SK-N-MC (cell line): Measurements from ENCODE around the gene FAM111B.
"Not testable (repeated sequence)": the region's sequence is repeated elsewhere in the genome, so short reads cannot be mapped to it uniquely, and the experiment has no call there.

Experiments
- DNase-seq: peaks from one replicate; pipeline ENCODE4 v3.0.0-alpha.2; 2011; ENCODE audit warnings: low read depth, low spot score
- H3K27ac ChIP-seq: fragments of 200-600 bp; sonication (generic); 2 replicates; pipeline ENCODE4 v1.5.1; 2016; ENCODE audit warnings: mixed run types
- H3K36me3 ChIP-seq: fragments of 200-600 bp; sonication (generic); 2 replicates; pipeline ENCODE4 v1.6.1; 2017; ENCODE audit warnings: antibody characterized with exemption, low read length, mixed read lengths; ENCODE audit not compliant: insufficient read depth
- H3K4me3 ChIP-seq: fragments of 200-600 bp; sonication (generic); 2 replicates; pipeline ENCODE4 v1.5.1; 2016
- H3K9ac ChIP-seq: fragments of 200-600 bp; sonication (generic); 2 replicates; pipeline ENCODE4 v1.8.0; 2017; ENCODE audit warnings: mixed run types, mixed read lengths; ENCODE audit not compliant: insufficient read length
- H3K9me3 ChIP-seq: fragments of 200-600 bp; sonication (generic); 2 replicates; pipeline ENCODE4 v1.6.1; 2017; ENCODE audit warnings: low read depth, mild to moderate bottlenecking, antibody characterized with exemption, low read length, moderate library complexity, mixed read lengths
- EZH2 ChIP-seq: fragments of 200-600 bp; sonication (generic); IDR thresholded peaks from one replicate; pipeline ENCODE4 v1.6.1; 2017; ENCODE audit warnings: antibody characterized with exemption
- FOXP2 ChIP-seq: optimal IDR thresholded peaks from 2 replicates; pipeline ENCODE3; 2011; ENCODE audit warnings: mild to moderate bottlenecking, moderate library complexity; ENCODE audit not compliant: insufficient read depth; ENCODE audit errors: extremely low read length, control extremely low read depth
- POLR2AphosphoS5 ChIP-seq: IDR thresholded peaks from 2 replicates; pipeline ENCODE4 v1.6.1; 2012; ENCODE audit warnings: mild to moderate bottlenecking, low read depth, low read length, borderline replicate concordance

FAM111B gene

DNA sequence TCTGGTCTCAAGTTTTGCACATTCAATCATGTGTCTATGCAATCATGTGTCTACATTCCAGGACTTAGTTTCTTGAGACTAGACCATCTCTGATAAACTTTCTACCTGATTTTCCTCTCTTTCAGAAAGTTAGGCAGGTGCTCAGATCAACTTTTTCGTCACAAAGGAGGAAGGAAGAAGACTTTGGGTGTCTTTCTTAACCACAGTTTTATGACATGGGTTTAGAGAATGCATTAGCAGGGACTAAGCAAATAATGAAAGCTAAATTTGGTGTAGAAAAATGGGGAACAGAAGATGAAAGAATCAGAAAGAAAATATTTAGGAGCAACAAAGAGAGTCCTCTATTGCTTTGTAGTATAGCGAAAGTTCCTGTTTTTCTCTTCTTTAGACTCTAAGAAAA is 28.6 kb upstream of the FAM111B start:
- no peak overlapping the region for H3K9ac ChIP-seq
- TF ChIP-seq POLR2AphosphoS5 (no peak), EZH2 (no peak), FOXP2 (no peak)
- no peak overlapping the region for H3K4me3 ChIP-seq
- no peak overlapping the region for H3K27ac ChIP-seq
- no peak for DNase-seq
- H3K36me3 ChIP-seq: no peaks in the 10 kb centered on the region
- no peaks in the 10 kb centered on the region for H3K9me3 ChIP-seq

DNA sequence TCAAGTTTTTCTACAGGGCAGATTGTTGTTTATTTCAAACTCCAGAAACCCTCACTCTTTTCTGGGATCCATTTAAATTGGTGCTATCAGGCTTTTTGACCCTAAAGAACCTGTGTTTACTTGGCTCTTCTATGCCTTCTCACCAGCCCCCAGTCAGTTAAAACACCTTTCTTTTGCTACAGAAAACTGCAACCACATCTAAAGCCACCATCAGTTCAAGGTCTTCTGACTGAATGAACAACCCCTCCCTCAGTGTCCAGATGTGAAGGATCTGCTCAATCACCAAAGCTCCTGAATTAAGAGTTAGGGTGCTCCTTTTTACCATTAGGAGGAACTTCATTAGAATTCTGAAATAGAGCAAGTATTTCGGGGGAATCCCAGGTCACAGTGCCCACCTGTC is 28.0 kb upstream of the FAM111B start:
- DNase-seq: no peak
- Histone ChIP-seq H3K4me3 (no peak overlapping the region), H3K9me3 (no peaks in the 10 kb centered on the region), H3K36me3 (no peaks in the 10 kb centered on the region), H3K27ac (no peak overlapping the region), H3K9ac (no peak overlapping the region)
- TF ChIP-seq FOXP2 (no peak), EZH2 (no peak), POLR2AphosphoS5 (no peak)

DNA sequence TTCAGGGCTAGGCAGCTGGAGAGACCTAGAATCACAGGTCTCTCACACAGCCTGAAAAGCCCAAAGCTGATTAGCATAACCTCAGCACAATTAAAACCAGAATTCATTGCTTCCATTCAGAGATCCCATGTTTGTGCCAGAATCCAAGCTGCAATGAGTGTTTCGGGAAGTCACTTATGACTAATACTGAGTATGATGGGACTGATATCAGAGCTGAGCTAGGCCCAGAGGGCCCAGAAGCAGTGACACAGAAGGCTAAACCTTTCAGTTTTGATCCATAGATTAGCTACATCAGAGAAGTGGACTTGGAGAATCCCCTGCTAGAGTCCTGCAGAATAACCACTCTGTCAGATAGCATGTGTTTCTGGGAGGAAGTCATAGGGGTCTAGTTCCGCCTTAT is 26.6 kb upstream of the FAM111B start:
- H3K4me3 ChIP-seq, H3K9ac ChIP-seq, H3K27ac ChIP-seq, DNase-seq, H3K36me3 ChIP-seq, H3K9me3 ChIP-seq: not testable (repeated sequence)

DNA sequence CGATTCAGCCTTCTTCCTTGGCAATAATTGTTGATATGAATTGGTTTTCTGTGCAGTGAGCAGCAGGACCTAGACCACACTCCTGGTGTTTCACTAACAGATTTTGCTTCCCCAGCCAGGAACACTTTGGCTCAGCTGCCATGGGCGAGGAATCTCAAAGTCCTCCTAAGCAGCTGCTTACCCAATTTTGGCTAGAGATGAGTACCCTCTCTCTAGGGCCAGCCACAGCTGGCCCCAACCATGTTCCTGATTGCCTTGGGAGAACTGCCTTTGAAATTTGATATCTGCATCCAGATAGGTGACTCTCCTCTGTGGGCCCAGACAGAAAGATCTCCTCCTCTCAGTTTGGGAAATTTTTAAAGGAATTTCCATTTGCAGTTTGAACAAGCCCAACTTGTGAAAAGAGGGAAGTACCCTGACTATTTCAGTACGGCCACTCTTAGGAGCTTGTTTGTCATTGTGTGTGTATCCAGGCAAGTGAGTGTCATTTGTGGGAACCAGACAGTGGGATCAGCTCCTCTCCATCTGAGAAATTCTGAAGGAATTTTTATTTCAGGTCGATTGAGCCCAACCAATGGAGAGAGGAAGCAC is 25.5 kb upstream of the FAM111B start:
- H3K9me3 ChIP-seq, H3K9ac ChIP-seq, H3K4me3 ChIP-seq, DNase-seq, H3K36me3 ChIP-seq, H3K27ac ChIP-seq: not testable (repeated sequence)

DNA sequence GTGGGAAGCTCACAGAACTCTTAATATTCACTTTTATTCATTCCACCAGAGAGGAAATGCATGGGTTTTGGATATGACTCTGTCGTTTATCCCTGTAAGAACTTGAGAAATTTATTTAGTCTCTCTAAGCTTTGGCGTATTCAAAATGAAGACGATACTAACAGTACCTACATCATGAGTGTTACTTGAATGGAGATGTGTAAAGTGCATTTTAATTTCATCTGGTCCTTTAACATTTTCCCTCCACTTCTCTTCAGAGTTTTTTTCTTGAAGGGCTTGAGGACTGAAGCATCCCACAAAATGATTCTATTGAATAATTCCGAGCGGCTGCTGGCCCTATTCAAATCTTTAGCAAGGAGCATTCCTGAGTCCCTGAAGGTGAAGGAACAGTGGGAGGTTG is 21.0 kb upstream of the FAM111B start, which contains the start of gene GLYATL1B:
TSS of gene GLYATL1B (plus strand) at position 301 of the 400 bp plus-strand sequence. CDS start at position 301, 0 bp downstream.
- H3K9ac ChIP-seq, H3K36me3 ChIP-seq, H3K9me3 ChIP-seq, H3K27ac ChIP-seq, H3K4me3 ChIP-seq, DNase-seq: not testable (repeated sequence)

DNA sequence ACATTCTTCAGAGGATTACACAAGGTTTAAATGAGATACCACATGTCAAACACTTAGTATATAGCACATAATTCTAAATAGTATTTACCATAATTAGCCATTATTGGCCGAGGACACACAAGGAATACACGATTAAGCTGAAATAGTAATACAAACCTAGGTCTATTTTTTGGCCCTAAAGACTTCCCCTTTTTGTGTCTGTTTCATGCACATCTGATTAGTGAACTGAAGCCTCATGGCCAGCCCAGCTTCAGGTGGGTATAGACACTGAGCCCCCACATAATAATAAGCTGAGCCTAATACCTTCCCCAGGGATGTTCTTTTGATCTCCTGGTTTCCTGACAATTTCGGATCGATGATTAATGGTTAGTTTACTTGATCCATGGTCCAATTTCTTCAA is 18.9 kb upstream of the FAM111B start:
- H3K9ac ChIP-seq: no peak overlapping the region
- H3K4me3 ChIP-seq: no peak overlapping the region
- no peak for TF ChIP-seq EZH2
- no peak for TF ChIP-seq FOXP2
- TF ChIP-seq POLR2AphosphoS5: no peak
- no peaks in the 10 kb centered on the region for H3K9me3 ChIP-seq
- H3K36me3 ChIP-seq: no peaks in the 10 kb centered on the region
- no peak for DNase-seq
- H3K27ac ChIP-seq: no peak overlapping the region

DNA sequence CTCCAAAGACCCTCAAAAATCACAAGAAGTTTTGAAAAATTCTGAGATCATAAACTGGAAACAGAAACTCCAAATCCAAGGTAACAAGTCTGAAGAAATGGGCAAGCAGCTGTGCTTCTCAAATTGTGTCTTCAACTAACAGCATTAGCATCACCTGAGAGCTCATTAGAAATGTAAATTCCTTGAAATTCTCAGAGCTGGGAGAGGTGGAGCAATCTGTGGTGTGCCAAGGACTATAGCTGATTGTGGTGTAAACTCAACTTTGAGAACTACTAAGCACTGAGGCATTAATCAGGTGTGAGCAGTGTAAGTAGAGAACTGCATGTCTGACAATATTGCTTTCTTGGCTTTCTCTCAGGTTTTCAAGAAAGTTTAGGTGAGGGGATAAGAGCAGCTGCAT is 13.5 kb upstream of the FAM111B start:
- H3K4me3 ChIP-seq, H3K27ac ChIP-seq, H3K9me3 ChIP-seq, H3K36me3 ChIP-seq, H3K9ac ChIP-seq, DNase-seq: not testable (repeated sequence)

DNA sequence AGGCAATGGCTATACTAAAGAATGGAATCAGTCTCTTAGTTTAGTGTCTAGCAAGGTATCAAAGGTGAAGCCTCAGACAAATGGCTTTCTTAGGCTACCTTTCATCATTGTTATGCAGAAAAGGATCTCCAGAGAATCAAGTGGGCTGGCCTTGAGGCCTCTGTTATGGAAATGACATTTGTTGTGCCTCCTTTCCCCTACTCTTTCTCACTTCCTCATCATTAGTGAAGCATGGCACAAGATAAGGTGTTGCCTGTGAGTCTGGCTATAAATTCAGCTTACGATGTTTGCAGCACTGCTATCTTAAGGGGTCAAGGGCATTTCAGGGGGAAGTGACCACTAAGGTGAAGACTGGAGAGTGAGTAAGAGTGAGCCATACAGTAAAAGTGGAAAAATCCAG is 11.8 kb upstream of the FAM111B start:
- DNase-seq, H3K36me3 ChIP-seq, H3K4me3 ChIP-seq, H3K9me3 ChIP-seq, H3K9ac ChIP-seq, H3K27ac ChIP-seq: not testable (repeated sequence)

DNA sequence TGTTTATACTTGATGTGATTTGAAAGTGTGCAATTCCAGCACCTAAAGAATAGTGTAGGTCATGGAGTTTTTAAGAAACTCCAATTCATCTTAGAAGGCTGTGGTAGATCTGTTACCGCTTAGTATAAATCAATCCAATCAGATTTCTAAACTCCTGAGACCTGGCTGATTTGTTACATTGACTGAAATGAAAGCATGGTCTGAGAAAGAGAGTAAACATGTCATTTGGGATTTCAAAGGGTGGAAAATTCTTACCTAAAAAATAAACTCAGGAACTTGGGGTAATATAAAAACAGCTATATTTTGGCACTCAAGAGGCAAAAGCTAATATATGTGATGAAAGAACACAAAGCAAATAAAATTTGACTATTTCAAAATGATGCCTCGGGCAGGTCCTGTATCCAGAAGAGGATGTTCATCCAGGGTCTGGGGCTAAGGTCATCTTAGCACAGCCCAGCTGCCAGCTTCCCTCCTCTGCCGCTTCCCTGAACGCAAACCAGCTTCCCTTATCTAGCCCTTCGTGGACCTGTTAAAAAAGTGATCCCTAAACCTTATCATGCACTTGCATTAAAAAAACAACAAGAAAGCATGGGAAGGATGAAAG is 11.0 kb upstream of the FAM111B start:
- not testable (repeated sequence) for H3K4me3 ChIP-seq, DNase-seq, H3K36me3 ChIP-seq, H3K27ac ChIP-seq, H3K9me3 ChIP-seq, H3K9ac ChIP-seq

DNA sequence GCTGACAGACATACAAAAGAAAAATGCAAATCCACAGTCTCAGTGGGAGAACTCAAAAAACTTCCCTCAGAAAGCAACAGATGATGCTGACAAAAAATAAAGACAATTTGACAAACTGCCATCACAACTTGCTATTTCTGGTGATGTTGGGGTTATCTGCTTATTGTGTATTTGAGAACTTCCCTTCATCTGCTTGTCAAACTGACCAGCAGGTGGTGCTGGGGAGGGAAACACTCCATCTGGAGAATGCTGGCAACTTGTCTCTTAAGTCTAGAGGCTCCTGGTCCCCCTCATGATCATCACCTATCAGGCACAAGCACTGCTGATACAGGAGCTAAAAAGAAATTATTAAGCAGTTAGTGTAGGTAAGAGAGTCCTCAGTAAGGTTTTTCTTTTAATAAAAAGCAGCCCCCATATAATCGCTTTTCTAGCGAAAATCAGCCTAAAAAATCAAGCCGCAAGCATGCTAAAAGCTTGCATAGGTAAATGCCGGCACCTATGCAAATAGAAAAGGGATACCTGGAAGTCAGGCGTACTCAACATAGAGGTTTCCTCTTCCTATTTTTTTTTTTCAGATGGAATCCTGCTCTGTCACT is 9.8 kb upstream of the FAM111B start:
- Histone ChIP-seq H3K36me3 (no peaks in the 10 kb centered on the region), H3K27ac (no peak overlapping the region), H3K9me3 (no peaks in the 10 kb centered on the region), H3K4me3 (no peak overlapping the region), H3K9ac (no peak overlapping the region)
- no peak for DNase-seq
- no peak for TF ChIP-seq EZH2
- TF ChIP-seq POLR2AphosphoS5: no peak
- no peak for TF ChIP-seq FOXP2

DNA sequence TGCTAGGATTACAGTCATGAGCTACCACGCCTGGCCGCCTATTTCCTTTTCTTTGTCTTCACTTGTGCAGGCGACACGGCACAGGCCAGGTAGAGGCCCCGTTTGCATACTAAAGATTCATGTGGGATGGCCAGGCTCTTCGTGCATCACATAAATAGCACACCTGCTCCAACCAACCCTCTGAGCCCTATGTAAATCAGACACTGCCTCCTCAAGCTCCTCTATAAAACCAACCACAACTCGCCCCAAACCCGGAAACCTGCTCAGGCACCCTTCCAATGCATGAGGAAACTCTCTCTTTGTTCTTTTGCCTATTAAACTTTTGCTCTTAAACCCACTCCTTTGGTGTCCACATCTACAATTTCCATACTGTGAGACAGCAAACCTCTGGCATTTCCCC is 9.1 kb upstream of the FAM111B start:
- DNase-seq, H3K9ac ChIP-seq, H3K4me3 ChIP-seq, H3K27ac ChIP-seq, H3K9me3 ChIP-seq, H3K36me3 ChIP-seq: not testable (repeated sequence)
